H9 (cell line): ENCODE measurements around the gene CDCP1. TPM values are rescaled to one million over a fixed set of nuclear protein-coding genes. Genes with fewer than 3 reads are reported as not detected.

Experiments used
- DNase-seq: peaks from one replicate; pipeline ENCODE4 v3.0.0-alpha.2; 2017
- H2AFZ ChIP-seq: one replicate; pipeline ENCODE4 v1.6.1; 2013; ENCODE audit warnings: mild to moderate bottlenecking, low read length, control low read depth, moderate library complexity
- H2AK5ac ChIP-seq: 2 replicates; pipeline ENCODE4 v1.6.1; 2013; ENCODE audit warnings: low read length, control low read depth, mixed read lengths; ENCODE audit not compliant: insufficient read length
- H2BK120ac ChIP-seq: one replicate; pipeline ENCODE4 v1.6.1; 2013; ENCODE audit warnings: low read depth, mild to moderate bottlenecking, low read length, control low read depth, inconsistent platforms; ENCODE audit not compliant: poor library complexity, severe bottlenecking
- H2BK12ac ChIP-seq: 2 replicates; pipeline ENCODE4 v1.6.1; 2013; ENCODE audit warnings: low read length, control low read depth, mixed read lengths, low read depth; ENCODE audit not compliant: insufficient read length
- H2BK15ac ChIP-seq: 2 replicates; pipeline ENCODE4 v1.6.1; 2013; ENCODE audit warnings: low read depth, low read length, control low read depth
- H2BK20ac ChIP-seq: one replicate; pipeline ENCODE4 v1.6.1; 2013; ENCODE audit warnings: low read depth, mild to moderate bottlenecking, low read length, control low read depth, inconsistent platforms; ENCODE audit not compliant: poor library complexity, severe bottlenecking
- H2BK5ac ChIP-seq: 2 replicates; pipeline ENCODE4 v1.6.1; 2013; ENCODE audit warnings: low read length, control low read depth, mixed read lengths; ENCODE audit not compliant: insufficient read length
- H3K14ac ChIP-seq: 2 replicates; pipeline ENCODE4 v1.6.1; 2013; ENCODE audit warnings: low read length, control low read depth; ENCODE audit not compliant: insufficient read depth
- H3K18ac ChIP-seq: 2 replicates; pipeline ENCODE4 v1.6.1; 2013; ENCODE audit warnings: low read depth, mild to moderate bottlenecking, mixed read lengths, low read length, control low read depth; ENCODE audit not compliant: insufficient read length
- H3K23ac ChIP-seq: 2 replicates; pipeline ENCODE4 v1.6.1; 2013; ENCODE audit warnings: low read length, control low read depth, mixed read lengths, low read depth; ENCODE audit not compliant: insufficient read length
- H3K23me2 ChIP-seq: 2 replicates; pipeline ENCODE4 v1.6.1; 2013; ENCODE audit warnings: low read depth, mild to moderate bottlenecking, mixed read lengths, low read length, control low read depth; ENCODE audit not compliant: insufficient read length, poor library complexity, severe bottlenecking
- H3K27ac ChIP-seq: 2 replicates; pipeline ENCODE4 v1.5.1; 2013; ENCODE audit warnings: low read length, control low read depth, mixed read lengths, low read depth; ENCODE audit not compliant: insufficient read length
- H3K27me3 ChIP-seq: 2 replicates; pipeline ENCODE4 v1.6.1; 2013; ENCODE audit warnings: low read length, control low read depth, inconsistent platforms; ENCODE audit not compliant: insufficient read depth
- H3K4ac ChIP-seq: 2 replicates; pipeline ENCODE4 v1.6.1; 2013; ENCODE audit warnings: low read depth, mild to moderate bottlenecking, control low read depth, inconsistent platforms, low read length, moderate library complexity
- H3K4me1 ChIP-seq: 2 replicates; pipeline ENCODE4 v1.6.1; 2013; ENCODE audit warnings: low read length, control low read depth, inconsistent platforms; ENCODE audit not compliant: insufficient read depth
- H3K4me2 ChIP-seq: 2 replicates; pipeline ENCODE4 v1.6.1; 2013; ENCODE audit warnings: low read length, control low read depth, mixed read lengths; ENCODE audit not compliant: insufficient read length, insufficient read depth
- H3K56ac ChIP-seq: 2 replicates; pipeline ENCODE4 v1.6.1; 2013; ENCODE audit warnings: low read depth, mild to moderate bottlenecking, mixed read lengths, low read length, control low read depth; ENCODE audit not compliant: insufficient read length
- H3K79me1 ChIP-seq: 2 replicates; pipeline ENCODE4 v1.6.1; 2013; ENCODE audit warnings: low read depth, mild to moderate bottlenecking, moderate library complexity, low read length, control low read depth, inconsistent platforms; ENCODE audit not compliant: insufficient read depth, poor library complexity, severe bottlenecking
- H3K79me2 ChIP-seq: 2 replicates; pipeline ENCODE4 v1.6.1; 2013; ENCODE audit warnings: low read length, control low read depth, inconsistent platforms; ENCODE audit not compliant: insufficient read depth
- H3K9ac ChIP-seq: 2 replicates; pipeline ENCODE4 v1.6.1; 2013; ENCODE audit warnings: low read length, control low read depth, mixed read lengths; ENCODE audit not compliant: insufficient read length; ENCODE audit errors: extremely low read depth
- H3K9me3 ChIP-seq: one replicate; pipeline ENCODE4 v1.6.1; 2013; ENCODE audit warnings: low read depth, low read length, inconsistent platforms; ENCODE audit not compliant: control insufficient read depth
- H3T11ph ChIP-seq: one replicate; pipeline ENCODE4 v1.6.1; 2013; ENCODE audit warnings: mild to moderate bottlenecking, low read length, control low read depth, inconsistent platforms
- H4K20me1 ChIP-seq: one replicate; pipeline ENCODE4 v1.6.1; 2013; ENCODE audit not compliant: control insufficient read depth, insufficient read length, insufficient read depth
- H4K5ac ChIP-seq: 2 replicates; pipeline ENCODE4 v1.6.1; 2013; ENCODE audit warnings: low read depth, mild to moderate bottlenecking, mixed read lengths, low read length, control low read depth; ENCODE audit not compliant: insufficient read length
- H4K8ac ChIP-seq: replicated peaks from 2 replicates; pipeline ENCODE4 v1.6.1; 2013; ENCODE audit warnings: low read length, control low read depth, mixed read lengths, low read depth; ENCODE audit not compliant: insufficient read length
- H4K91ac ChIP-seq: 2 replicates; pipeline ENCODE4 v1.6.1; 2013; ENCODE audit warnings: low read depth, mild to moderate bottlenecking, moderate library complexity, mixed read lengths, low read length, control low read depth; ENCODE audit not compliant: insufficient read length
- H3K27ac Mint-ChIP-seq, 3 experiments: 2 replicates in 2 of 3; 3 replicates in 1 of 3; pipeline ENCODE4 v1.8.0; 2020 to 2021; ENCODE audit warnings: mixed read lengths in 3 of 3, mild to moderate bottlenecking in 1 of 3, moderate library complexity in 1 of 3
- H3K27me3 Mint-ChIP-seq: 2 replicates; pipeline ENCODE4 v1.8.0; 2021; ENCODE audit warnings: low read depth, mild to moderate bottlenecking, moderate library complexity, mixed read lengths
- H3K36me3 Mint-ChIP-seq, 3 experiments: 2 replicates in 2 of 3; 3 replicates in 1 of 3; pipeline ENCODE4 v1.8.0; 2020 to 2021; ENCODE audit warnings: low read depth in 3 of 3, mixed read lengths in 3 of 3; ENCODE audit not compliant: insufficient read depth in 1 of 3
- H3K4me1 Mint-ChIP-seq, 2 experiments: 2 replicates each; pipeline ENCODE4 v1.8.0; 2020; ENCODE audit warnings: mixed read lengths in 2 of 2
- H3K4me3 Mint-ChIP-seq, 2 experiments: 2 replicates in 1 of 2; 3 replicates in 1 of 2; pipeline ENCODE4 v1.8.0; 2020 to 2021; ENCODE audit warnings: mild to moderate bottlenecking in 2 of 2, mixed read lengths in 2 of 2, moderate library complexity in 1 of 2
- H3K9me3 Mint-ChIP-seq, 2 experiments: 2 replicates in 1 of 2; 3 replicates in 1 of 2; pipeline ENCODE4 v1.8.0; 2020; ENCODE audit warnings: mild to moderate bottlenecking in 2 of 2, mixed read lengths in 2 of 2, moderate library complexity in 1 of 2
- CTCF ChIP-seq: fragments of 200-600 bp; sonication (generic); conservative IDR thresholded peaks from 3 replicates; pipeline ENCODE4 v1.8.0; 2021; ENCODE audit warnings: antibody characterized with exemption, mild to moderate bottlenecking
- WGBS: extraction: QIAGEN DNeasy Blood & Tissue Kit; methylation state at CpG from one replicate; pipeline ENCODE4 v1.1.7; 2013; ENCODE audit warnings: missing lambda C conversion rate, low lambda C conversion rate, mixed read lengths; ENCODE audit not compliant: insufficient read length; ENCODE audit errors: extremely low coverage; 5-methylcytosine and 5-hydroxymethylcytosine counted together
- total RNA-seq: library from RNA; stranded (reverse); gene quantifications from 2 replicates; pipeline ENCODE4 v1.2.1, GENCODE V29; 2021

The CDCP1 gene
- total RNA-seq, 1 experiment from 2014 or later = 12.9 TPM

DNA sequence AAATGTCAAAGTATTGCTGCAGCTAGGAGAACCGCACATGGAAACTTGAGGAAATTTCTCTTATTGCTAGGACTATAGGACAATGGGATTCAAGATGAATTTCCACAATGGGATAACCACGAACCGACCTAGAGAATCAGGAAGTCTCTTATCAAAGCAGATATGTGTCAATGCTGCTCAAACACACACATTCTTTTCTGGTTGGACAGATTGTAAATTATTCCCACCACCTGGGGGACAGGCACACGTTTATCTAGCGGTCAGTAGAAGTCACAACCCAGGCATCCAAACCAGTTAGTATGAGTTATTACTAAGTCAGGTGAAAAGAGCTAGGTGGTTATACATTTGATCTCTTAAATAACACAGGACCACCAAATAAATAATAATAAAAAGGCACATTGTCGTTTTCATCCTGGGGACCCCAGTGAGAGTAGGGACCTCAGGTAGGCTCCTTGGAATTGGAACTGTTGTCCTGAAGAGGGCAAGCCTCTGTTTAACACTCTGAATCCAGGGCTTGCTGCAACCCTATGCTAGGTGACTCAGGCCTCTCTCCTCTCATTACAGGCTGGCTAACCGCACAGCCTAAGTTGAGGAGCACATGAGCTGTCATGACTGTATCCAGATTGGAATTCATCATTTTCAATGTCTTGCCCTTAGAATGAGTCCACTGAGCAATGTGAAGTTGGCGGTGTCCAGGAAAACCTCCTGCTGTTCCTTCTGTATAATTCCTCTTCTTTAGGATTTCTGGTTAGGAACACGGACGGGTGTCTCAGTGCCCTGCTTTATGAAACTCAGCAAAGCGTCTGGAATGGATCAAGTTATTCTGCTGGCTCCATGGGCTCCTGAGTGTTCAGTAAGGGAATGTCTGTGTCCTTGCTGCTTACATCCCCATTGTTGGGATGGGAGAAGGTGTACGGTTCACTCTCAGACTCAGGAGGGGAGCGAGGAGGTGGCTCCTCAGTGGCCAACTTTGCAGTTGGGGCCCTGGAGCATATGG, 61.1 kb downstream of the CDCP1 start:
- Histone ChIP-seq H3K9me3 (no peaks in the 10 kb centered on the region), H3K4ac (no peak overlapping the region), H3K79me1 (no peaks in the 10 kb centered on the region), H2AFZ (no peak overlapping the region), H3T11ph (no peak overlapping the region), H4K91ac (no peak overlapping the region), H2BK20ac (no peak overlapping the region), H3K4me2 (no peak overlapping the region), H2BK15ac (no peak overlapping the region), H3K27ac (no peak overlapping the region), H4K5ac (no peak overlapping the region), H2AK5ac (no peak overlapping the region), H3K79me2 (no peaks in the 10 kb centered on the region), H3K23me2 (no peaks in the 10 kb centered on the region), H3K4me1 (no peaks in the 10 kb centered on the region; the same call in 1 of the 2 replicates), H2BK12ac (no peak overlapping the region), H2BK5ac (no peak overlapping the region), H3K56ac (no peak overlapping the region), H3K23ac (no peak overlapping the region), H3K18ac (no peak overlapping the region), H3K27me3 (no peaks in the 10 kb centered on the region), H4K20me1 (no peaks in the 10 kb centered on the region), H2BK120ac (no peak overlapping the region), H3K9ac (no peak overlapping the region), H4K8ac (no peak overlapping the region), H3K14ac (no peak overlapping the region)
- Mint-ChIP-seq H3K4me3 (no peak overlapping the region), H3K27ac (no peak overlapping the region), H3K9me3 (no peaks in the 10 kb centered on the region; a peak in 1 of 5 replicates), H3K4me1 (peaks cover 17% of the 10 kb centered on the region in 2 experiments), H3K27me3 (no peaks in the 10 kb centered on the region), H3K36me3 (peaks cover 6 to 43% (median 14%) of the 10 kb centered on the region in 3 experiments; a peak in 5 of 7 replicates)
- WGBS = no CpG with 5 or more reads among the region's 13 CpGs
- TF ChIP-seq CTCF = no peak
- DNase-seq = no peak
